SK-N-SH (cell line): ENCODE data around the gene PDIA5. TPM values are rescaled to one million over a fixed set of nuclear protein-coding genes. Genes with fewer than 3 reads are reported as not detected.

Experiments used
- CTCF ChIA-PET: fragments of 300-600, 350-600 bp; formaldehyde crosslinking; extraction: SDS; loops from one replicate; lab custom pipeline; 2021; lab: Yijun Ruan, JAX
- POLR2A ChIA-PET: fragments of 350-600 bp; sonication (Branson Sonifier 250); formaldehyde crosslinking; extraction: SDS; loops from one replicate; lab custom pipeline; 2020; ENCODE audit warnings: antibody characterized with exemption, inconsistent platforms; lab: Yijun Ruan, JAX
- DNase-seq: peaks from one replicate; pipeline ENCODE4 v3.0.0; 2012
- H2AFZ ChIP-seq: fragments of 200-600 bp; sonication (generic); 2 replicates; pipeline ENCODE4 v1.8.1; 2016; ENCODE audit warnings: antibody characterized with exemption, mild to moderate bottlenecking, low read depth
- H3F3A ChIP-seq: fragments of 200-600 bp; sonication (generic); replicated peaks from 2 replicates; pipeline ENCODE3; 2016; ENCODE audit warnings: antibody characterized with exemption, mild to moderate bottlenecking; ENCODE audit not compliant: insufficient read depth
- H3K27ac ChIP-seq, 2 experiments: fragments of 200-500 bp in 1 of 2; fragments of 200-600 bp in 1 of 2; sonication (Bioruptor generic) in 1 of 2; sonication (generic), shearing (Covaris generic) in 1 of 2; 2 replicates each; pipeline versions ENCODE4 v1.5.1 to v1.6.1; 2014 to 2016; ENCODE audit warnings: low read depth in 2 of 2, inconsistent platforms in 1 of 2, low read length in 1 of 2, mild to moderate bottlenecking in 1 of 2, mixed read lengths in 1 of 2
- H3K27me3 ChIP-seq: fragments of 200-600 bp; sonication (generic), shearing (Covaris generic); 2 replicates; pipeline ENCODE4 v1.6.1; 2016; ENCODE audit warnings: mixed run types; ENCODE audit not compliant: insufficient read depth
- H3K36me3 ChIP-seq, 2 experiments: fragments of 200-500 bp in 1 of 2; fragments of 200-600 bp in 1 of 2; sonication (Bioruptor generic) in 1 of 2; sonication (generic) in 1 of 2; replicated peaks in 1 of 2; 2 replicates each; pipeline versions ENCODE3 to v1.5.1; 2014 to 2016; ENCODE audit warnings: low read length in 1 of 2, mild to moderate bottlenecking in 1 of 2; ENCODE audit not compliant: insufficient read depth in 2 of 2, control insufficient read depth in 1 of 2
- H3K4me1 ChIP-seq, 2 experiments: fragments of 200-500 bp in 1 of 2; fragments of 200-600 bp in 1 of 2; sonication (Bioruptor generic) in 1 of 2; sonication (generic), shearing (Covaris generic) in 1 of 2; 2 replicates each; pipeline versions ENCODE4 v1.5.1 to v1.6.1; 2014 to 2016; ENCODE audit warnings: low read depth in 1 of 2, low read length in 1 of 2, mixed run types in 1 of 2; ENCODE audit not compliant: insufficient read depth in 2 of 2, control insufficient read depth in 1 of 2
- H3K4me2 ChIP-seq: fragments of 200-600 bp; sonication (generic), shearing (Covaris generic); 2 replicates; pipeline ENCODE4 v1.6.1; 2017; ENCODE audit warnings: mixed run types
- H3K4me3 ChIP-seq, 2 experiments: fragments of 200-500 bp in 1 of 2; fragments of 200-600 bp in 1 of 2; sonication (Bioruptor generic) in 1 of 2; sonication (generic), shearing (Covaris generic) in 1 of 2; 2 replicates each; pipeline versions ENCODE4 v1.5.1 to v1.8.1; 2014 to 2016; ENCODE audit warnings: low read depth in 2 of 2, inconsistent platforms in 1 of 2, low read length in 1 of 2, mild to moderate bottlenecking in 1 of 2, mixed read lengths in 1 of 2, moderate library complexity in 1 of 2
- H3K79me2 ChIP-seq: fragments of 200-600 bp; sonication (generic); 2 replicates; pipeline ENCODE4 v1.8.1; 2017; ENCODE audit warnings: mild to moderate bottlenecking; ENCODE audit not compliant: insufficient read depth
- H3K9ac ChIP-seq: fragments of 200-600 bp; sonication (generic); 2 replicates; pipeline ENCODE4 v1.6.1; 2017; ENCODE audit warnings: mixed run types
- H3K9me2 ChIP-seq: fragments of 200-600 bp; sonication (generic); 2 replicates; pipeline ENCODE4 v1.6.1; 2017; ENCODE audit warnings: mixed run types
- H3K9me3 ChIP-seq: fragments of 200-600 bp; sonication (generic); 2 replicates; pipeline ENCODE4 v1.6.1; 2017; ENCODE audit warnings: mixed run types, mild to moderate bottlenecking, moderate library complexity
- H4K20me1 ChIP-seq: fragments of 200-600 bp; sonication (generic); 2 replicates; pipeline ENCODE4 v1.6.1; 2017; ENCODE audit warnings: mild to moderate bottlenecking, mixed run types; ENCODE audit not compliant: insufficient read depth
- ELF1 ChIP-seq: IDR thresholded peaks from 2 replicates; pipeline ENCODE4 v1.4.0; 2012
- FOSL2 ChIP-seq: IDR thresholded peaks from 2 replicates; pipeline ENCODE4 v1.4.0; 2012; ENCODE audit warnings: low read depth, mild to moderate bottlenecking, moderate library complexity, borderline replicate concordance
- FOXJ3 ChIP-seq: sonication (generic); formaldehyde crosslinking; IDR thresholded peaks from 2 replicates; pipeline ENCODE4 v1.5.1; 2020; ENCODE audit warnings: mild to moderate bottlenecking, missing genetic modification reagents
- GABPA ChIP-seq: IDR thresholded peaks from 2 replicates; pipeline ENCODE4 v1.4.0; 2012; ENCODE audit warnings: low read depth, mild to moderate bottlenecking
- GATA2 ChIP-seq: sonication (generic); formaldehyde crosslinking; IDR thresholded peaks from 2 replicates; pipeline ENCODE4 v1.5.0; 2020; ENCODE audit warnings: mild to moderate bottlenecking, missing genetic modification reagents
- JUND ChIP-seq: IDR thresholded peaks from 2 replicates; pipeline ENCODE4 v1.4.0; 2012
- MEF2A ChIP-seq: IDR thresholded peaks from 2 replicates; pipeline ENCODE4 v1.4.0; 2012; ENCODE audit warnings: low read depth, borderline replicate concordance
- NRF1 ChIP-seq: IDR thresholded peaks from 2 replicates; pipeline ENCODE4 v1.6.1; 2012; ENCODE audit warnings: low read depth, mild to moderate bottlenecking, low read length
- RAD21 ChIP-seq: IDR thresholded peaks from 2 replicates; pipeline ENCODE4 v1.6.1; 2012; ENCODE audit warnings: mild to moderate bottlenecking, low read length
- SIN3A ChIP-seq: IDR thresholded peaks from 2 replicates; pipeline ENCODE4 v1.6.1; 2012; ENCODE audit warnings: low read depth, mild to moderate bottlenecking, low read length, moderate library complexity, borderline replicate concordance
- SMC3 ChIP-seq: IDR thresholded peaks from 2 replicates; pipeline ENCODE4 v1.6.1; 2012; ENCODE audit warnings: low read depth, low read length, improper control_type of control experiment
- TAF1 ChIP-seq: IDR thresholded peaks from 2 replicates; pipeline ENCODE4 v1.6.1; 2012; ENCODE audit warnings: low read depth, mild to moderate bottlenecking, low read length, moderate library complexity, borderline replicate concordance
- TEAD4 ChIP-seq: IDR thresholded peaks from 2 replicates; pipeline ENCODE4 v1.4.0; 2012; ENCODE audit warnings: mild to moderate bottlenecking, borderline replicate concordance; ENCODE audit not compliant: insufficient read depth
- USF1 ChIP-seq: IDR thresholded peaks from 2 replicates; pipeline ENCODE4 v1.4.0; 2012; ENCODE audit warnings: low read depth, borderline replicate concordance
- USF2 ChIP-seq: fragments of 150-350 bp; IDR thresholded peaks from 2 replicates; pipeline ENCODE4 v1.6.1; 2017; ENCODE audit warnings: antibody characterized with exemption, low read length, low read depth, borderline replicate concordance
- WGBS: methylation state at CpG from one replicate; pipeline ENCODE4 v1.1.6; 2017; ENCODE audit warnings: low lambda C conversion rate; 5-methylcytosine and 5-hydroxymethylcytosine counted together
- polyA plus RNA-seq, 3 experiments: library from polyadenylated mRNA; depleted of rRNA; stranded (reverse); fragments of >200 nt; gene quantifications; 2 replicates each; pipeline ENCODE4 v1.2.3, GENCODE V29; 2012

Gene PDIA5
- polyA plus RNA-seq, 1 of the 3 experiments (the other 2 are of a cell fraction) = 28.6 TPM

- H3F3A ChIP-seq = no peaks in the 10 kb centered on the region
- H4K20me1 ChIP-seq = no peaks in the 10 kb centered on the region
- peaks cover 0 to 19% of the 10 kb centered on the region in 2 experiments; a peak in 1 of 4 replicates for H3K4me1 ChIP-seq
- no peaks in the 10 kb centered on the region for H3K36me3 ChIP-seq
- H3K9me2 ChIP-seq = no peaks in the 10 kb centered on the region
- H3K9me3 ChIP-seq = no peaks in the 10 kb centered on the region
- no peaks in the 10 kb centered on the region for H3K79me2 ChIP-seq
- ChIA-PET CTCF (interaction anchor here (1.8 kb wide), 1 partner anchor 112 kb away, joined by 5 read pairs; no protein-coding TSS in a partner anchor), POLR2A (no interaction called here)
- no peak overlapping the region for H3K27ac ChIP-seq
- no peak overlapping the region for H2AFZ ChIP-seq
- H3K4me3 ChIP-seq = no peak overlapping the region
- 42% methylated on average over 4 of the region's 4 CpGs for WGBS
- no peak for DNase-seq
- H3K27me3 ChIP-seq = no peaks in the 10 kb centered on the region; the same call in 1 of the 2 replicates
- TF ChIP-seq TEAD4 = no peak
- no peak for TF ChIP-seq SMC3
- no peak for TF ChIP-seq ELF1
- no peak for TF ChIP-seq RAD21
- no peak for TF ChIP-seq GATA2 (CRISPR knock-in tag)
- TF ChIP-seq GABPA = no peak
- no peak for TF ChIP-seq NRF1
- no peak for TF ChIP-seq FOSL2
- TF ChIP-seq USF2 = no peak
- TF ChIP-seq FOXJ3 (CRISPR knock-in tag) = no peak
- TF ChIP-seq USF1 = no peak
- TF ChIP-seq MEF2A = no peak
- TF ChIP-seq TAF1 = no peak
- no peak overlapping the region for H3K4me2 ChIP-seq
- no peak overlapping the region for H3K9ac ChIP-seq
These were observed 11.9 kb upstream of the PDIA5 start for GRCh38 chr3:123054931-123055330.

GRCh38 chr3:123055352-123055751, 11.5 kb upstream of the PDIA5 start:
- 82% methylated on average over 5 of the region's 5 CpGs for WGBS

More at GRCh38 chr3:123055352-123055751, 11.5 kb upstream of the PDIA5 start:
- Histone ChIP-seq H3K9me2 (no peaks in the 10 kb centered on the region), H3K4me1 (peaks cover 0 to 17% of the 10 kb centered on the region in 2 experiments; a peak in 1 of 4 replicates), H3K79me2 (no peaks in the 10 kb centered on the region), H3K36me3 (no peaks in the 10 kb centered on the region), H2AFZ (no peak overlapping the region), H3K27ac (no peak overlapping the region), H3K9ac (no peak overlapping the region), H3K4me2 (no peak overlapping the region), H3K27me3 (no peaks in the 10 kb centered on the region; the same call in 1 of the 2 replicates), H3K9me3 (no peaks in the 10 kb centered on the region), H4K20me1 (no peaks in the 10 kb centered on the region), H3F3A (no peaks in the 10 kb centered on the region)
- POLR2A ChIA-PET = no interaction called here
- CTCF ChIA-PET = interaction anchor here (1.3 to 1.8 kb wide), 2 partner anchors 98 to 113 kb away, joined by 3 to 5 read pairs; no protein-coding TSS in a partner anchor
- DNase-seq = no peak
- no peak for TF ChIP-seq USF2
- no peak for TF ChIP-seq JUND
- no peak for TF ChIP-seq SIN3A
- TF ChIP-seq, all 33 proteins: peak for 0
- no peak overlapping the region for H3K4me3 ChIP-seq
